GM19351 (cell line): ENCODE data around the gene TCIRG1.
A peak's percentile ranks its signal among the peaks of the same experiment; 100 is the strongest.

Experiments
- ATAC-seq: cut with Tn5 transposase; IDR thresholded peaks from one replicate; pipeline ENCODE4 v1.9.1; 2021; ENCODE audit warnings: mild to moderate bottlenecking, moderate library complexity; ENCODE audit not compliant: unreplicated experiment

The TCIRG1 gene

GRCh38 chr11:68036141-68036716, 2.6 kb upstream of the TCIRG1 start:
- no peak for ATAC-seq

GRCh38 chr11:68036717-68037239, 2.0 kb upstream of the TCIRG1 start:
- no peak for ATAC-seq

GRCh38 chr11:68037411-68038225, 1.2 kb upstream of the TCIRG1 start:
- ATAC-seq = no peak

GRCh38 chr11:68038226-68038717, 553 bp upstream of the TCIRG1 start:
- ATAC-seq = no peak

GRCh38 chr11:68039526-68040086, 781 bp downstream of the TCIRG1 start:
- ATAC-seq = no peak

- ATAC-seq = peak; percentile 58
Measured at GRCh38 chr11:68040101-68040956, 1.5 kb downstream of the TCIRG1 start.

DNA sequence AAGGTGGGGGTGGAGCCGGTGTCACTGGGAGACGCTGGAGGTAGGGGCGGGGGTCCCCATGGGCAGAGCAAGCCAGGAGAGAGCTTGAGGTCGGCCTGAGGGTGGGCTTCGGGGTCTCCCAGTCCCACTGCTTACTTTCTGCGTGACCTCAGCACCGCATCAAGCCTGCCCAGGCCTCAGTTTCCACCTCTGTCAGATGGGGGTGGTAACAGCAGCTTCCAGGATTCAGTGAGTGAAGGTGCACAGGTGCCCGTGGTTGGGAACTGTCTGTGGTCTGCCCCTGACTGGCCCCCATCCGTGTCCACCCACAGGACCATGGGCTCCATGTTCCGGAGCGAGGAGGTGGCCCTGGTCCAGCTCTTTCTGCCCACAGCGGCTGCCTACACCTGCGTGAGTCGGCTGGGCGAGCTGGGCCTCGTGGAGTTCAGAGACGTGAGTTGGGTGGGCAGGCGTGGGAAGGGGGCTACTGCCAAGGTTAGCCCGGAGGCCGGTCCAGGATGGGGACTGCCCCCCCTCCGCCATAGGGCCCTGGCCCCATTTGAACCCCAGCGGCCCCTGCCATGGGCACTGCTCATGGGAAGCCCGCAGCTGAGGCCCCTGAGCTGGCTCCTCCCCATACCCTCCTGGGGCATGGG, 2.2 kb downstream of the TCIRG1 start:
- ATAC-seq = no peak

- no peak for ATAC-seq
Measured at GRCh38 chr11:68041617-68042218, 2.9 kb downstream of the TCIRG1 start.

GRCh38 chr11:68042219-68043028, 3.6 kb downstream of the TCIRG1 start:
- ATAC-seq = no peak

DNA sequence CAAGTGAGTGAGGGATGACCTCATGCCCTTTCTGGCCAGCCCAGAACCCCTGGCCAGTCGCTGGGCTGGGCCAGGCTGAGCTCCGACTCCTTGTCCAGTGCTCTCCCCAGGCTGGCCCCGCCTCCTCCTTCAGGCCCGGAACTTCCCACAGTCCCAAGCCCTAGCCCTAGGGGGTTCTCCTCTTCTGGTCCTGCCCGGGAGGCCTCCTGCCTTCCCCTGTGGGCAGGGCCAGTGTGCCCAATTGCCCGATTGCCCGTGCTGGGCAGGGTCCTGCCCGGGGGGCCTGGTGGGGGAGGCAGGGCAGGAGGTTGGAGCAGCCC, 4.2 kb downstream of the TCIRG1 start:
- no peak for ATAC-seq

- no peak for ATAC-seq
Measured at GRCh38 chr11:68043349-68044144, 4.7 kb downstream of the TCIRG1 start.

GRCh38 chr11:68044145-68044813, 5.5 kb downstream of the TCIRG1 start:
- no peak for ATAC-seq

- no peak for ATAC-seq
Measured at GRCh38 chr11:68044898-68045351, 6.1 kb downstream of the TCIRG1 start.

GRCh38 chr11:68047437-68048290, 8.8 kb downstream of the TCIRG1 start:
- no peak for ATAC-seq

GRCh38 chr11:68048681-68049508, 10.1 kb downstream of the TCIRG1 start:
- ATAC-seq = no peak
